ENCODE measurements around the gene HHAT.

DNA sequence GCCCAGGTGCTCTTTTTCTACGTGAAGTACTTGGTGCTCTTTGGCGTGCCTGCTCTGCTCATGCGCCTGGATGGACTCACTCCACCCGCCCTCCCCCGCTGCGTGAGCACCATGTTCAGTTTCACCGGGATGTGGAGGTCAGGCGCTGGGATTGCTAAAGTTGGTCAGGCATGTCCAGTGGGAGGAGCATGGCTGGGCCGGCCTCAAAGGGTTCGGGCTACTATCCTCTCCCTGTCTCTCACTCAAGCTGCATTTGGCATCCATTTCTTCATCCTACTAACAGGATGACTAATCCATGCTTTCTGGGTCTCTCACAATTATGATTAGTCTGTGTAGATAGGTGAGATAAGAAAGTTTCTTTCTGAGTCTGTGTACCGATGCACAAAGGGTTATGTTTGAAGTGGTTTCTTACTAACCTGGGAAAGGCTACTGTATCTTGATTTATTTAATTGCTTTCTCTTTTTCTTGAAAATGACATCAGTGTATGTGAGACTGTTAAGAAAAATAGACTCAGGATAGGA is 135.9 kb downstream of the HHAT start:
- TF ChIP-seq MXI1 (IDR thresholded peaks at IDR 0.05; ENCODE audit: borderline replicate concordance, low read depth, low read length) (no peak), POLR2A (IDR thresholded peaks at IDR 0.05; ENCODE audit: low read depth, low read length) (no peak), RFX5 (IDR thresholded peaks at IDR 0.05; ENCODE audit: low read depth, low read length) (no peak), CEBPB (IDR thresholded peaks at IDR 0.05; ENCODE audit: low read depth, low read length) (no peak), CHD1 (IDR thresholded peaks at IDR 0.05; ENCODE audit: low read depth, low read length) (no peak)
- TF ChIP-seq, protein P1, sequence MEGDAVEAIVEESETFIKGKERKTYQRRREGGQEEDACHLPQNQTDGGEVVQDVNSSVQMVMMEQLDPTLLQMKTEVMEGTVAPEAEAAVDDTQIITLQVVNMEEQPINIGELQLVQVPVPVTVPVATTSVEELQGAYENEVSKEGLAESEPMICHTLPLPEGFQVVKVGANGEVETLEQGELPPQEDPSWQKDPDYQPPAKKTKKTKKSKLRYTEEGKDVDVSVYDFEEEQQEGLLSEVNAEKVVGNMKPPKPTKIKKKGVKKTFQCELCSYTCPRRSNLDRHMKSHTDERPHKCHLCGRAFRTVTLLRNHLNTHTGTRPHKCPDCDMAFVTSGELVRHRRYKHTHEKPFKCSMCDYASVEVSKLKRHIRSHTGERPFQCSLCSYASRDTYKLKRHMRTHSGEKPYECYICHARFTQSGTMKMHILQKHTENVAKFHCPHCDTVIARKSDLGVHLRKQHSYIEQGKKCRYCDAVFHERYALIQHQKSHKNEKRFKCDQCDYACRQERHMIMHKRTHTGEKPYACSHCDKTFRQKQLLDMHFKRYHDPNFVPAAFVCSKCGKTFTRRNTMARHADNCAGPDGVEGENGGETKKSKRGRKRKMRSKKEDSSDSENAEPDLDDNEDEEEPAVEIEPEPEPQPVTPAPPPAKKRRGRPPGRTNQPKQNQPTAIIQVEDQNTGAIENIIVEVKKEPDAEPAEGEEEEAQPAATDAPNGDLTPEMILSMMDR (conservative IDR thresholded peaks at IDR 0.05; ENCODE audit: low read depth, low read length) = no peak
- TF ChIP-seq, protein P2, sequence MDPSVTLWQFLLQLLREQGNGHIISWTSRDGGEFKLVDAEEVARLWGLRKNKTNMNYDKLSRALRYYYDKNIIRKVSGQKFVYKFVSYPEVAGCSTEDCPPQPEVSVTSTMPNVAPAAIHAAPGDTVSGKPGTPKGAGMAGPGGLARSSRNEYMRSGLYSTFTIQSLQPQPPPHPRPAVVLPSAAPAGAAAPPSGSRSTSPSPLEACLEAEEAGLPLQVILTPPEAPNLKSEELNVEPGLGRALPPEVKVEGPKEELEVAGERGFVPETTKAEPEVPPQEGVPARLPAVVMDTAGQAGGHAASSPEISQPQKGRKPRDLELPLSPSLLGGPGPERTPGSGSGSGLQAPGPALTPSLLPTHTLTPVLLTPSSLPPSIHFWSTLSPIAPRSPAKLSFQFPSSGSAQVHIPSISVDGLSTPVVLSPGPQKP (IDR thresholded peaks at IDR 0.05; ENCODE audit: borderline replicate concordance, low read depth, low read length) = no peak
